Uterus (tissue), 2 donors: ENCODE measurements around the gene ERLIN1.

Source experiments
- POLR2A ChIP-seq, 2 donors: fragments of 450-650 bp; IDR thresholded peaks; one replicate each; pipeline ENCODE4 v1.6.1; 2016; ENCODE audit warnings: antibody characterized with exemption in 2 of 2, mild to moderate bottlenecking in 1 of 2, moderate library complexity in 1 of 2
- TF ChIP-seq, protein P1 (sequence below), 4 experiments: fragments of 200-600 bp in 2 of 4; fragments of 450-650 bp in 2 of 4; sonication (generic) in 2 of 4; IDR thresholded peaks; one replicate each; pipeline ENCODE4 v1.5.1; 2016 to 2019; ENCODE audit warnings: antibody characterized with exemption in 4 of 4, mild to moderate bottlenecking in 2 of 4, moderate library complexity in 1 of 4

GRCh38 chr10:100232101-100232500 is 46.3 kb upstream of the ERLIN1 start:
- TF ChIP-seq, protein P1, sequence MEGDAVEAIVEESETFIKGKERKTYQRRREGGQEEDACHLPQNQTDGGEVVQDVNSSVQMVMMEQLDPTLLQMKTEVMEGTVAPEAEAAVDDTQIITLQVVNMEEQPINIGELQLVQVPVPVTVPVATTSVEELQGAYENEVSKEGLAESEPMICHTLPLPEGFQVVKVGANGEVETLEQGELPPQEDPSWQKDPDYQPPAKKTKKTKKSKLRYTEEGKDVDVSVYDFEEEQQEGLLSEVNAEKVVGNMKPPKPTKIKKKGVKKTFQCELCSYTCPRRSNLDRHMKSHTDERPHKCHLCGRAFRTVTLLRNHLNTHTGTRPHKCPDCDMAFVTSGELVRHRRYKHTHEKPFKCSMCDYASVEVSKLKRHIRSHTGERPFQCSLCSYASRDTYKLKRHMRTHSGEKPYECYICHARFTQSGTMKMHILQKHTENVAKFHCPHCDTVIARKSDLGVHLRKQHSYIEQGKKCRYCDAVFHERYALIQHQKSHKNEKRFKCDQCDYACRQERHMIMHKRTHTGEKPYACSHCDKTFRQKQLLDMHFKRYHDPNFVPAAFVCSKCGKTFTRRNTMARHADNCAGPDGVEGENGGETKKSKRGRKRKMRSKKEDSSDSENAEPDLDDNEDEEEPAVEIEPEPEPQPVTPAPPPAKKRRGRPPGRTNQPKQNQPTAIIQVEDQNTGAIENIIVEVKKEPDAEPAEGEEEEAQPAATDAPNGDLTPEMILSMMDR (IDR thresholded peaks at IDR 0.05) = no peak
- TF ChIP-seq POLR2A (IDR thresholded peaks at IDR 0.05) = no peak
